ENCODE results near the gene NKX1-1. TPM values are rescaled to one million over a fixed set of nuclear protein-coding genes. Genes with fewer than 3 reads are reported as not detected.
"Not testable (repeated sequence)": the region's sequence is repeated elsewhere in the genome, so short reads cannot be mapped to it uniquely, and the experiment has no call there.

NKX1-1 gene
- total RNA-seq (2014; rRNA removed; shearing (Covaris generic)): not detected in 2 replicates

GRCh38 chr4:1406394-1406980 lies at the start of gene NKX1-1:
Gene NKX1-1, minus strand, starts transcription at chr4:1406442. Its CDS starts 0 bp downstream, at chr4:1406442.
- no peak for DNase-seq (ENCODE audit: low spot score)

GRCh38 chr4:1453731-1454130 lies 47.5 kb upstream of the NKX1-1 start:
- no peak for DNase-seq (ENCODE audit: low spot score)

GRCh38 chr4:1452431-1453051 lies 46.3 kb upstream of the NKX1-1 start:
- no peak for DNase-seq (ENCODE audit: low spot score)

- no peak for DNase-seq (ENCODE audit: low spot score)
Measured at GRCh38 chr4:1451752-1452122, 45.5 kb upstream of the NKX1-1 start.

GRCh38 chr4:1451106-1451751 lies 45.0 kb upstream of the NKX1-1 start:
- no peak for DNase-seq (ENCODE audit: low spot score)

- no peak for DNase-seq (ENCODE audit: low spot score)
Measured at GRCh38 chr4:1449833-1450741, 43.8 kb upstream of the NKX1-1 start.

GRCh38 chr4:1449475-1449832 lies 43.2 kb upstream of the NKX1-1 start:
- no peak for DNase-seq (ENCODE audit: low spot score)

GRCh38 chr4:1448589-1449420 lies 42.6 kb upstream of the NKX1-1 start:
- no peak for DNase-seq (ENCODE audit: low spot score)

GRCh38 chr4:1447676-1448588 lies 41.7 kb upstream of the NKX1-1 start:
- DNase-seq (ENCODE audit: low spot score): no peak

GRCh38 chr4:1446502-1447386 lies 40.5 kb upstream of the NKX1-1 start:
- no peak for DNase-seq (ENCODE audit: low spot score)

- no peak for DNase-seq (ENCODE audit: low spot score)
Measured at GRCh38 chr4:1445716-1446445, 39.6 kb upstream of the NKX1-1 start.

GRCh38 chr4:1443688-1444172 lies 37.5 kb upstream of the NKX1-1 start:
- not testable (repeated sequence) for DNase-seq (ENCODE audit: low spot score)

GRCh38 chr4:1427010-1427409 lies 20.8 kb upstream of the NKX1-1 start:
- no peak for DNase-seq (ENCODE audit: low spot score)

GRCh38 chr4:1421657-1422056 lies 15.4 kb upstream of the NKX1-1 start:
- no peak for DNase-seq (ENCODE audit: low spot score)

- no peak for DNase-seq (ENCODE audit: low spot score)
Measured at GRCh38 chr4:1419708-1420107, 13.5 kb upstream of the NKX1-1 start.

GRCh38 chr4:1418494-1419285 lies 12.4 kb upstream of the NKX1-1 start:
- no peak for DNase-seq (ENCODE audit: low spot score)
